HPDE6-E6E7 (cell line): Measurements from ENCODE around the gene TARBP1.

Experiments
- DNase-seq: peaks from one replicate; pipeline ENCODE4 v3.0.0; 2011; ENCODE audit warnings: missing footprints; ENCODE audit errors: extremely low spot score

TARBP1 gene

DNA sequence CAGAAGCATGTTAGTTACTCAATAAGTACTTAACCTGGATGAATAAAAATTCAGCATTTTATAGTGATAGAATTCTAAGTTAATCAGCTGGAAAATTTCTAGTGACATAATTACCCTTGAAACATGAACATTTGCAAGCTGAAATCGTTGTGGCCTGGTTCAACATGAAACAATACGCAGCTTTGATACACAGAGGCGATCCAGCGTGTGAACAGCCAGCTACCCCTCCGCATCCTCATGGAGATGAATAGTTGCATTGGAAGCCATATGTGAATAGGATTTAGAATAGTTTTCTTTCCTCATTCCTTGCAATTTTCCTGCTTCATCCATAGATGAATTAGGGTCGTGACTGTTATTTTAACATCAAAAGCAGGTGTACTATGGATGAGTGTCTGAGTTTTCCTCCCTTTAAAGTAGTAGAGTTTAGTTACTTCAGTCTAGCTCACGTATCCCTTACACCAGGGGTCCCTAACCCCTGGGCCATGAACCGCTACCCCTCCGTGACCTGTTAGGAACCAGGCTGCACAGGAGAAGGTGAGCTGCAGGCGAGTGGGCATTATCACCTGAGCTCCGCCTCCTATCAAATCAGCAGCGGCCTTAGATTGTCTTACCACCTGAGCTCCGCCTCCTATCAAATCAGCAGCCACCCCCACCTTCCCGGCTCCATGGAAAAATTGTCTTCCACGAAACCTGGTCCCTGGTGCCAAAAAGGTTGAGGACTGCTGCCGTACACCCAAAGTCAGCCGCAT lies 6.2 kb upstream of the TARBP1 start:
- no peak for DNase-seq

DNA sequence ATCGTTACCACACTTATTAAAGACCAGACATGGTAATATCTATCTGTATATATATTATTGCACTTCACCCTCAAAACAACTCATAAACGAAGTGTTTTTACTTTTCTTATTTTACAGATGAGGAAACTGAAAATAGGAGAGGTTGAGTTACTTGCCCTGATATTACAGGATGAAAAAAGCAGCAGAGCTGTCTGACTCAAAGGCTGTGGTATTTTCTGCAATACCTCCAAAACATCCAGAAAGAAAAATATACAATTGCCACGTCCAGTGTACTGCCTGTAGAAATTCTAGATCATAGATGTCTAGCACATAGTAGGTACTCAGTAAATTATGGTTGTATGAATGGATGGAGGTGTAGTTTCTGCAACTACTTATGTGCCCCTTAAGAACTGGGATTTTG lies 5.2 kb upstream of the TARBP1 start:
- DNase-seq = no peak

DNA sequence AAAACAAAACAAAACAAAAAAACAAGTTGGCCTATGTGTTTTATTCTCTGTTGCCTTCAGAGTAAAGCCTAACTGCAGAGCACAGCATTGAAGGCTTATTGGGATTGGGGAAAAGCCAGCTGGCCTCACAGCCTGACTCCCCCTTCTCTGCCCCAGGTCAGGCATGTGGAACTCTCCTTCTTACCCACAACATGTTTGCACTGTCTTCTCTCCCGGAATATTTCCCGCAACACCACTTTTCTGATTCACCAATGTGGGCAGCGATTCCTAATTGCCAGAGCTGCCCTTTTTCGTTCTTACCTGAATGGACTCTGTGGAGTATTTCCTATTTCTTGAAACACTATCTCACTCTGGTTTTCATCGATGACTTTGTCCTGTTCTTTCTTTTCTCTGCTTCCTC lies 2.8 kb upstream of the TARBP1 start:
- no peak for DNase-seq

DNA sequence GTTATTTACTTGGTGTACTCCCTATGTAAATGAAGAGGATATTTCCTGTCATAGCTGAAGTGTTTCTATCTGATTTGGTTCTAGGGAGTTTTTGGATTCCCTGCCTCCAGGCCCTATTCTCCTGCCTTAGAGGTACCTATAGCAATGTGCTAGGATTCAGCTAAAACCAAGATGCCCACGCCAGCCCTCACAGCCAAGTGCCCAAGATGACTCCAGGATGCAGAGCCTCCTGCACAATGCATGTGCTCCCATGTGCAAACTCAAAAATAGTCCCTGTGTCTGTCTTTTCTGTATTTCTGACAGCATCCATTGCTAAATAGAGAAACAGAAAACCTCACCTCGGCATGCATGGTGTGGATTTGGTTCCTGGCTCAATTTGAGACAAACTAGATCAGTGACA lies 887 bp upstream of the TARBP1 start:
- no peak for DNase-seq

DNA sequence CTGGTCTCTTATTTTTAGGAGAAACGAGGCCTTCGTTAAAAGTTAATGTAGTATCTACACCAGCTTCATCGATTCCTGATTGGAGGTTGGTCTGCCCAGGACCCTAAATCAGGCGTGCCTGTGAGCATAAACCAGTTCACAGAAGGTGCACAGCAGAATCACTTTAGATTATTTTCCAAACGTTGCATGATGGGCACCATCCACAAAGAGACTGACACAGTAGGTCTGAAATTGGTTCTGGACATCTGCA lies 256 bp upstream of the TARBP1 start:
- no peak for DNase-seq

DNA sequence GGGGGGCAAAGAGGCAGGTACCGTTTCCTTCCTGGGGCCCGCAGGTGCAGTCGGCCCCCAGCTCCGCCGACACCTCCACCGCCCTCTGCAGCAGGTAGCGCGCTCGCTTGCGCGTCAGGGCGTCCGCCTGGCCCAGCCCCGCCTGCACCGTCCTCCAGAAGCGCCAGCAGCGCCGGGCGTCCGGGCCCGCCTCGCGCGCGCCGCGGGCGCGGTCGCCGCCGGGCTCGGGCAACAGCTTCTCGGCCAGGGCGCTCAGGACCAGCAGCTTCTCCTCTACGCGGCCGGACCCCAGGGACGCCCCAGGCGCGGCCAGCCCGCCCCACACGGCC lies 863 bp downstream of the TARBP1 start:
- DNase-seq = peak; percentile 65

DNA sequence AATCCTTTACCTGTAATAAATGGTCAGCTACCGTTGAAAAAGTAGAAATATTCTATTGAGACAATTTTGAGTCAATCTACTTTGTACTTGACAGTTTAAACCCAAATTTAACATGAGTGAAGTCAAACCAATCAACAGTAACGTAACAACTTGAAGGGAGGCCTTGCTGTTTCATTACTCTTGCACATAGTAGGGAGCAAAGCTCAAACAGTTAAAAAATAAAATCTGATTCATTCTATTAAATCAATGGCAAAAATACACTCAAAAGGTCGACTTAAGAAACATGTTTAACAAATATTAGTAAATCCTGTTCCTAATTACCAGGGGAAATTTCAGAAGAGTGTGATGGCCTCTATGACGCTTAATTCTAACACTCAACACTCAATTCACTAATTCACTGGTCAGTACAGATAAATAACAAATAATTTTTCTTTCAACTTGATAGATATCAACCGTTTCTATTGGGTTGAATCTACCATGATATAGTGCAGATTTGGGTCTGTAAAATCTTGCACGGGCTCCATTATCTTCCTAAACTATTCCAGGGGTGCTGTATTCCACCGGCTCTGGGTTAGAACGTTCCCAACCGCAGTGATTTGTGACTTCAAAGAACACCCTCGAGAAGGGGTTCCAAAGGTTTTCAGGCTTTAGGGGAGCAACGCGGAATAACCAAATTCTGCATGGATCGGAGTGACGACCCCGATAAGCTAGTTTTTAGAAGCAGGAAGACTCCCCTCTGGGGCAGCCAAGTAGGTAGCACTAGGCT lies 1.4 kb downstream of the TARBP1 start:
- DNase-seq = no peak

DNA sequence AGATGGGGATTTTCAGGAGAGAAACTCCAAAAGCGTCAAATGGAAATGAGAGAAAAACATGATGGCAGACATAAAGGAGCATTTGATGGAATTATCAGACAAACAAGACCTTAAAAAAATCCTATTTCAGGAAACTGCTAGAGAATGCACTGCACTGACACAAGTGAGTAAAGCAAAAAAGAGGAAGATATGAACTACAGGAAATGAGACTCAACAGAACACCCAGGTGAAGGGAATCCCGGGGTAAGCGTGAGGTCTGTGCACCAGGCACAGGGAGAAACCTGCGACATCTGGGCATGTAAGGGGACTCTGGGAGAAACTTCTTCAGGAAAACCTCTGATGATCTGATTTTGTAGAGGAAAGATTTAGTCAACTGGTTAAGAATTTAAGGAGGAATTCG lies 2.8 kb downstream of the TARBP1 start:
- no peak for DNase-seq

DNA sequence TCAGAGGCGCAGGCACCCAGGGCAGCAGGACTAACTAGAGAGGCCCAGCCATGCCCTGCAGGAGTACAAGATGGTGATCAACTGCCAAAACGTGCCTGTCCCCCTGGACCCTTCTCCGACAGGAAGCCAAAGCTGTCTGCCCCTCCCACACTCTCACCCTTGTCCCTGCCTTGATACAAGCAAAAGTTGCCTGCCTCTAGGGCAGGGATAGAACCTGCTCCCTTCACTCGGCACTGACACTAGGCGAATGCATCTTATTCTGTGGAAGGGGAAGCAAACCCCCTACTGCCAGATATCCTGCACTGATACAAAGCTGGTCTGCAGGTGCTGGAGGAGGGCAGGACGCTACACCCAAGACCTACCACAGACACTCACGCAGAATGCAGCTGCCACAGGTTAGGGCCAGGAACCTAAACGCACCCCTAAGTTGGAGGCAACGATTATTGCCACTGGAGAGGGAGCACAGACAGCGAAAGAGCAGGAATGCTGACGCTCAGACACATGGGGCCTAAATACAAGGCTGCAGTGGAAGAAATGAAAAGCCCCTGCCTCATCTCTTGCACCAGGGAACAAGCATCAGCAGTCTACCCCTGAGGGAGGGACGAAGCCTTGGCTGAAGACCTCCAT lies 3.7 kb downstream of the TARBP1 start:
- no peak for DNase-seq

DNA sequence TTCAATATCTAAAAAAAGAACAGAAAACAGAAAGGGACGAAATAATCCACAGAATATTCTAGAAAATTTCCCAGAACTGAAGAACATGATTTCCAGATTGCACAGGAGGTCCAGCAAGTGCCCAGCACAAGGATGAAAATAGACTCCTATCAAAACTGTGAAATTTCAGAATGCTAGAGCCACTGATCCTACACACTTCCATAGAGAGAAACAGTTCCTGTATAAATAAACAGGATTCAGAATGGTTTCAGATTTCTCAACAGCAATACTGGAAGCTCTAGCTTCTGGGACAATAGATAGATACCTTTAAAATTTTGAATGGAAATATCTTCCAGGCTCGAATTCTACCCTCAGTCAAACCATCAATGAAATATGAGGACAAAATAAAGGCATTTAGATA lies 4.6 kb downstream of the TARBP1 start:
- no peak for DNase-seq

DNA sequence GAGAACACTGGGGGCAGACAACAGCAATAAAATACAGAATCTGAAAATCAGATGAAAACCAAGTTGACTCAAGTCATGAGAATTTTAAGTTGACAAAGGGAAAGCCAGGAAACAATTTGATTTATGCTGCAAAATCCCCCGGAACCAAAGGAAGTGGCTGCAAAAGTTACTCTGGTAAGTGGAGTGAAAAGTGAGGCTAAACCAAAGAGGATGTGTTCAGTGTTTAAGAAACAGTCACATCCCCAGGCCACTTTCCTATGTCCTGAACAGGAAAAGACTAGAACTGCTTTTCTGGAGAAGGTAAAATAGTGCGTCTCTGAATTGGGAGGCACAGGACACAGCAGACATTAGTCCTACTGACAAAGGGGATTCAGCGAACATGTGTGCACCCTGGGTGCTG lies 5.9 kb downstream of the TARBP1 start:
- DNase-seq = no peak

DNA sequence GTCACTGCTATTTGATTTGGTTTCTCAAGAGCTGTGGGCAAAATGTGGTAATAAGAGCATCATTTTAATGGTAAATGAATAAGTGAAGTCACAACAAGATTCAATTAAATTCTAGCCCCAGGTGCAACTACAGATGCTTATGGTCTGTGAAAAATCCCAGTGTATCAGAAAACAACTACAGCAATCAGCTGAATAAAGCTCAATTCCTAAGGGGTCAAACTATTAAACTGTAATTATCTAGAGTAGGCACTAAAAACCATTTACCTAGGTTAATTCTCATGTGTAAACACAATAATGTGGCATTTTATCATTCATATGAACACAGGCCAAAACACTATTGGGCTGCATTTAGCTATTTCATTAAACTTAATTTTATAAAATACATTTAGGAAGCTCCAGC lies 9.6 kb downstream of the TARBP1 start:
- no peak for DNase-seq

DNA sequence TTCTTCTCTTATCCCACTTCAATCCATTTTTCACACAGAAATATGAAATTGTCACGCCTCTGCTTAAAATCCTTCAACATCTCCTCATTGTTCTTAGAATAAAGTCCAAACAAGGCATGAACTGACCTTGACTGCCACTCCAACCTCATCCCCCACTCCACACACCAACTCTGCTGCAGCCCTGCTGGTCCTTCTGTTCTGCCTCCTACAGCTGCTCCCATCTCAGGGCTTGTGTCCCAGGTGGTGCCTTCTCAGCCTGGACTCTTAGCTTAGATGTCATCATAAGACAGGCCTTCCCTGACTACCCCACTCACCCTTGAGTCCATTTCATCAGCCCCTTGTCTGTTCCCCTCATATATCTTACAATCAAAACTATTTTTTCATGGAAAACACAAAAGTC lies 10.4 kb downstream of the TARBP1 start:
- no peak for DNase-seq

DNA sequence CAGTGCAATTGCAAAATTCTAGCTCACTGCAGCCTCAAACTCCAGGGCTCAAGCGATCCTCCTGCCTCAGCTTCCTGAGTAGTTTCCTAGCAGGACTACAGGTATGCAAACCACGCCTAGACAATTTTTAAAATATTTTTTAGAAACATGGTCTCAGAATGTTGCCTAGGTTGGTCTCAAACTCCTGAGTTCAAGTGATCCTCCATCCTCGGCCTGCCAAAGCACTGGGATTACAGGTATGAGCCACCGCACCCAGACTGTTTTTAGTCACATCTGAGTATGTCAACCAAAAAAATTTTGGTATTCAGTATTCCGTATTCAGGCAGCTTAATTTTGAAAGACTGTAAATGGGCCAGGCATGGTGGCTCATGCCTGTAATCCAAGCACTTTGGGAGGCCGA lies 11.2 kb downstream of the TARBP1 start:
- no peak for DNase-seq

DNA sequence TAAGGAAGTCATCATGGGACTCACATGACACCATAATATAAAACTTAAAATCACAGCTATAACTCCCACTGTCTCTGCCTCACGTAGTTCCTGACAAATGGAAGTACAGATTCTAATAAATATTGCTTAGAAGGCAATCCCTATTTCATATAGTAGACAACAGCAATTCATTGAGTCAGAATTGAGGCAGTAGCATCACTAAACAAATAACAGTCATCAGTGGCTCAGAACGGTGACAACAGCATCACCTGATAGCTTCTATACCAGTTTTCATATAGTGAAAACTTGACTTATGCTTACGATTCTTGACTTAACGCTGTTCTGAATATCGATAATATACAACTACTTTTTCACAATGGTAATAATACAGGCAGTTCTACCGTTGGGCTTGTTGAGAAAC lies 12.0 kb downstream of the TARBP1 start:
- DNase-seq = no peak

DNA sequence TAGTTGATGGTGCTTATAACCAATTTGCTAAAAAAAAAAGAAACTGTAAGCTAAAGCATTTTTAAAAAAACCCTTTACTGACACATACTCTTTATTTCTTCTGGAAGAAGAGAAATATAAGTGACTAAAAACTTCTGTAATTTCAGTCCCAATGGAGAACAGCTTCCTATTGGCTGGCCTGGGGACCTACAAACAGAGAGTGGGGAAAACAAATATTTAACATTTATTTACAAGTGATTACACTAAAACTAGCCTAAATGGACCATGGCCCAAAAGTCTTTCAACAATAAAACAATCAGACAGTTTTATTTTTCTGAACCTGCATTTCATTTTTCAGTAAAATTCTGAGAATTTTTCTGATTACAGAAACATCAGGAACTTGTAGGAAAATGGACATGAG lies 15.2 kb downstream of the TARBP1 start:
- DNase-seq = no peak

DNA sequence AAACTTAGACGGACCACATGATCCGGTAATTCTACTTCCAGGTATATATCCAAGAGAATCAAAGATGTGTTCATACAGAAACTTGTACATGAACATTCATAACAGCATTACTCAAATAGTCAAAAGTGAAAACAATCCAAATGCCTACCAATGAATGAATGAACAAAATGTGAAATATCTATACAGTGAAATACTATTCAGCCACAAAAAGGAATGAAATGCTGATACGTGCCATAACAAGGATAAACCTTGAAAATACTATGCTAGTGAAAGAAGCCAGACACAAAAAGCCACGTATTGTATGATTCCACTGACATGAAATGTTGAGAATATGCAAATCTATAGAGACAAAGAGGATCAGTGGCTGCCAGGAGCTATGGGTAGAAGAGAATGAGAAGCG lies 18.3 kb downstream of the TARBP1 start:
- no peak for DNase-seq

DNA sequence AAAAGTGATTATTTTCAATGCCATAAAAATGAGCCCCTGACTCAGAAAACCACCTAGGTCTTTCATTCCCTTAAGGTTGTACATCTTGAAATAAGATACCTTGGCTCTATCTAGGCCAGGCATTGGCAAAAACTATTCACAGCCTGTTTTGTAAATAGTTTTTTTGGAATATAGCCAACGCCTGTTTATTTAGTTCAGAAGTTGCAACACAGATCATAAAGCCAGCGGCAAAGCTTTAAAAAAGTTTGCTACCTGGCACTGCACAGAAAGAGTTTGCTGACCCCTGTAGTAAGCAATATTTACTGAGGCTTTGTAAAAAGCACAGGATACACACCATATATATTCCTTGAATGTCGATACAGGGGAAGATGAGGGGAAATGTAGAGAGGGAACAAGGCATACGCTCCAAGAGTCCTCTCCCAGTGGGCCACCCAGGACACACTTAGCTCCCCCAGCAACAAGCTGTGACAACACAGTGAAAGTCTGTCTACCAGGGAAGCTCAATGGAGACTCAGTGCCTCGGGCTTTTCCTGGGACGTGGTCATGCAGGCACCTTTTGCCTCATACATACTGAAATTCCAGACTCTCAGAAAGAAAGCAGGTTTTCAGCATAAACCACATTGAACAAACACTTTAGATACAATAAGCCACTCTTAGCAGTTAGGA lies 20.5 kb downstream of the TARBP1 start:
- no peak for DNase-seq

DNA sequence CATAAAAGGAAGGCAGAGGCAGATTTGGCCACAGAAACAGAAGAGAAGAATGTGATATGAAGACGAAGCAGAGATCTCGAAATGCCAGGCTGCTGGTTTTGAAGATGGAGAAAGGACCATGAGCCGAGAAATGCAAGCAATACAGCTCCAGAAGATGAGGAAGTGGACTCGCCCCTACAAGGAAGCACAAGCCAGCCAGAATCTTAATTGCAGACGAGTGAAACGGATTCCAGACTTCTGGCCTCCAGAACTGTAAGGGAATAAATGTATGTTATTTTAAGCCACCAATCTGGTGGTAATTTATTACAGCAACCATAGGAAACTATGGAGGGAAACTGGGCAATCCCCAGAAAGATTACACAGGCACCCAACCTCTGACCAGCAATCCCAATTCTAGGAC lies 24.1 kb downstream of the TARBP1 start:
- no peak for DNase-seq

DNA sequence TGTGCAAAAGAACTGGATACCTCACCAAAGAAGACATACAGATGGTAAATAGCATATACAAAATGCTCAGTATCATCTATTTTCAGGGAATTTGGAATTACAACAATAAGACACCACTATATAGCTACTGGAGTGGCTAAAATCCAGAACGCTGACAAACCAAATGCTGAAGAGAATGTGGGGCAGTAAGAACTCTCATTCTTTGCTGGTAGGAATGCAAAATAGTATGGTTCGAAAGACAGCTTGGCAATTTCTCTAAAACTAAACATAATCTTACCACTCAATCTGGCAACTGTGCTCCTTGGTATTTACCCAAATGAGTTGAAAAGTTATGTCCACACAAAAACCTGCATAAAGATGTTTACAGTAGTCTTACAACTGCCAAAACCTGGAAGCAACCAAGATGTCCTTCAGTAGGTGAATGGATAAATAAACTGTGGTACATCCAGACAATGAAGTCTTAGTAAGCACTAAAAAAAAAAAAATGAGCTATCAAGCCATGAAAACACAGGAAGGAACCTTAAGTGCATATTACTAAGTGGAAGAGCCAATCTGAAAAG lies 26.5 kb downstream of the TARBP1 start:
- no peak for DNase-seq

DNA sequence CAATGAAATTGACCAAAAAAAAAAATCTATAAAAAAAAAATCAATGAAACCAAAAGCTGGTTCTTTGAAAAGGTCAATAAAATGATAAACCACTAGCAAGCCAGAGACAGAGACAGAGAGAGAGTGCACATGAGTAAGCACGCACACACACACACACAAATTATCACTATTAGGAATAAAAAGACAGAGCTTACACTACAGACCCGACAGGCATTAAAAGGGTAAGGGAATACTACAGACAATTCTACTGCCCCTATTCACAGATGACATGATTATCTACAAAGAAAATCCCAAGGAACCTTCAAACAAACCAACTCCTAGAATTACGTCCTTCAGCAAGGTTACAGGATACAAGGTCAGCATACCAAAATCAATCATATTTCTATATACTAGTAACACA lies 38.6 kb downstream of the TARBP1 start:
- no peak for DNase-seq

DNA sequence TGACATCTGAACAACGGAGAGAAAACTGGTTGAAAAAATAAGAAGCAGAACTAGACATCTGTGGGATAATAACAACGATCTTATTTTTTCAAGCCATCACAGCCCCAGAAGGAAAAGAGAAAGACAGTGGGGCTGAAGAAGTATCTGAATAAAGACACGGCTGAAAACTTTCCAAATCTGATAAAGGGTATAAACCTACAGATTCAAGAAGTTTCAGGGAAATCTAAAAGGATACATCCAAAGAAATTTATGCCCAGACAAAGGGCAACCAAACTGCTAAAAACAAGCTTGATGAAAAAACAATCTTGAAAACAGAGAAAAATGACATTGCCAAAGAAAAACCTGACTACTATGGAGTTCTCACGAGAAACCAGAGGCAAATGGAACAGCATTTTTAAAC lies 40.4 kb downstream of the TARBP1 start:
- no peak for DNase-seq
